GM19238 (cell line): ENCODE results near the gene SCIN.
A peak's percentile ranks its signal among the peaks of the same experiment; 100 is the strongest.
"Not testable (repeated sequence)": the region's sequence is repeated elsewhere in the genome, so short reads cannot be mapped to it uniquely, and the experiment has no call there.

Experiments used
- DNase-seq: peaks from one replicate; pipeline ENCODE4 v3.0.0; 2011; ENCODE audit warnings: low spot score; ENCODE audit not compliant: insufficient read length

The SCIN gene

GRCh38 chr7:12686891-12687717 is 116.6 kb downstream of the SCIN start, which contains the start of gene ARL4A:
Gene ARL4A, plus strand, starts transcription at chr7:12687633. Its CDS starts 622 bp downstream, at chr7:12688255.
- peak; percentile 76 for DNase-seq

GRCh38 chr7:12687718-12688171 is 117.2 kb downstream of the SCIN start:
- no peak for DNase-seq

- DNase-seq: not testable (repeated sequence)
These were observed 118.1 kb downstream of the SCIN start for GRCh38 chr7:12688485-12689170.

- no peak for DNase-seq
These were observed 118.9 kb downstream of the SCIN start for GRCh38 chr7:12689451-12689850.

- DNase-seq: no peak
These were observed 119.7 kb downstream of the SCIN start for GRCh38 chr7:12690041-12690878.

GRCh38 chr7:12691388-12691787 is 120.9 kb downstream of the SCIN start:
- DNase-seq: not testable (repeated sequence)

GRCh38 chr7:12692035-12692434 is 121.5 kb downstream of the SCIN start:
- no peak for DNase-seq

- no peak for DNase-seq
These were observed 122.1 kb downstream of the SCIN start for GRCh38 chr7:12692479-12693259.

GRCh38 chr7:12694817-12695216 is 124.3 kb downstream of the SCIN start:
- no peak for DNase-seq

- DNase-seq: no peak
These were observed 125.4 kb downstream of the SCIN start for GRCh38 chr7:12695965-12696364.

- DNase-seq: no peak
These were observed 128.8 kb downstream of the SCIN start for GRCh38 chr7:12699299-12699698.

- no peak for DNase-seq
These were observed 130.9 kb downstream of the SCIN start for GRCh38 chr7:12701433-12701832.

- no peak for DNase-seq
These were observed 133.4 kb downstream of the SCIN start for GRCh38 chr7:12703881-12704280.

GRCh38 chr7:12705878-12706277 is 135.4 kb downstream of the SCIN start:
- DNase-seq: no peak

GRCh38 chr7:12706900-12707536 is 136.5 kb downstream of the SCIN start:
- no peak for DNase-seq

GRCh38 chr7:12708314-12708713 is 137.8 kb downstream of the SCIN start:
- no peak for DNase-seq
